BE2C (cell line): Measurements from ENCODE around the gene LRRC4B.

Experiments
- DNase-seq: peaks from one replicate; pipeline ENCODE4 v3.0.0-alpha.2; 2020
- H3K27me3 ChIP-seq: fragments of 250-450 bp; sonication (Bioruptor Pico); 2 replicates; pipeline ENCODE4 v1.5.1; 2020; ENCODE audit warnings: mild to moderate bottlenecking
- H3K36me3 ChIP-seq: fragments of 250-450 bp; sonication (Bioruptor Pico); 2 replicates; pipeline ENCODE4 v1.5.1; 2020; ENCODE audit warnings: mild to moderate bottlenecking
- H3K4me1 ChIP-seq: fragments of 250-450 bp; sonication (Bioruptor Pico); 2 replicates; pipeline ENCODE4 v1.5.1; 2020
- H3K4me3 ChIP-seq: 2 replicates; pipeline ENCODE4 v1.5.1; 2011; ENCODE audit warnings: low read depth, low read length
- H3K9me3 ChIP-seq: fragments of 250-450 bp; sonication (Bioruptor Pico); 2 replicates; pipeline ENCODE4 v1.5.1; 2020
- TF ChIP-seq, protein P1 (sequence below): IDR thresholded peaks from 2 replicates; pipeline ENCODE4 v1.5.1; 2012; ENCODE audit warnings: mild to moderate bottlenecking, low read depth, low read length

The LRRC4B gene

DNA sequence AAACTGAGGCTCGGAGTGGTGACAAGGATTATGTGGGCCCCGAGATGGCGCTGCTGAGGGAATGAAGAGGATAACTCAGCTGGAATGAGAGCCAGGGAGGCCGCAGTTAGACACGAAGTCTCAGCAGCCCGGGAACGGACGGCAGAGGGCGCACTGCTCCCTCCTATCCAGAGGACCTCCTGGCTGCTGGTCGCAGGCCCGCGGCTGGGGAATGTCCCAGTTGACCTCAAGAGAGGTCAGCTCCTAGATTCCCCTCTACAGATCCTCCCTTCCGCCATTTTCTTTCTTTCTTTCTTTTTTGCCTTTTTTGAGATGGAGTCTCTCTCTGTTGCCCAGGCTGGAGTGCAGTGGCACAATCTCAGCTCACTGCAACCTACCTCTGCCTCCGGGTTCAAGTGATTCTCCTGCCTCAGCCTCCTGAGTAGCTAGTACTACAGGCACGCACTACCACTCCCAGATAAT, 30.4 kb downstream of the LRRC4B start:
- no peaks in the 10 kb centered on the region for H3K36me3 ChIP-seq
- DNase-seq = peak; percentile 92
- no peaks in the 10 kb centered on the region for H3K9me3 ChIP-seq
- H3K4me1 ChIP-seq = no peaks in the 10 kb centered on the region
- H3K4me3 ChIP-seq = no peak overlapping the region
- H3K27me3 ChIP-seq = no peaks in the 10 kb centered on the region
- TF ChIP-seq, protein P1, sequence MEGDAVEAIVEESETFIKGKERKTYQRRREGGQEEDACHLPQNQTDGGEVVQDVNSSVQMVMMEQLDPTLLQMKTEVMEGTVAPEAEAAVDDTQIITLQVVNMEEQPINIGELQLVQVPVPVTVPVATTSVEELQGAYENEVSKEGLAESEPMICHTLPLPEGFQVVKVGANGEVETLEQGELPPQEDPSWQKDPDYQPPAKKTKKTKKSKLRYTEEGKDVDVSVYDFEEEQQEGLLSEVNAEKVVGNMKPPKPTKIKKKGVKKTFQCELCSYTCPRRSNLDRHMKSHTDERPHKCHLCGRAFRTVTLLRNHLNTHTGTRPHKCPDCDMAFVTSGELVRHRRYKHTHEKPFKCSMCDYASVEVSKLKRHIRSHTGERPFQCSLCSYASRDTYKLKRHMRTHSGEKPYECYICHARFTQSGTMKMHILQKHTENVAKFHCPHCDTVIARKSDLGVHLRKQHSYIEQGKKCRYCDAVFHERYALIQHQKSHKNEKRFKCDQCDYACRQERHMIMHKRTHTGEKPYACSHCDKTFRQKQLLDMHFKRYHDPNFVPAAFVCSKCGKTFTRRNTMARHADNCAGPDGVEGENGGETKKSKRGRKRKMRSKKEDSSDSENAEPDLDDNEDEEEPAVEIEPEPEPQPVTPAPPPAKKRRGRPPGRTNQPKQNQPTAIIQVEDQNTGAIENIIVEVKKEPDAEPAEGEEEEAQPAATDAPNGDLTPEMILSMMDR = peak; percentile 95

DNA sequence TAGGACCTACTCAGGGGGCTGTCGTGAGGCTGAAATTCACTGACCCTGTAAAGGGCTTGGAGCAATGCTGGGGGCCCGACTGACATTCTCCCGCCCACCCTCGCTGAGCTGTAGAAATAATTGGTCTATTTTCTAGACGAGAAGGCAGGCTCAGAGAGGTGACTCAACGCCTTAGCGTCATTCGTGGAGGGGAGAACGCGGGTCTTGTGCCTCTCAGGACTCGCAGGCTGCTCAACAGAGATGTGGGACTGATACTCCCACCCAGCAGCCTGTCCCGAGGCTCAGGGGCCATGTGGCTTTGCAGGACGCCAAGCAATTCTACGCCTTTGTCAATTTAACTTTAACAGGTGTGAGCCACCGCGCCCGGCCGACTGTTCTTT, 30.9 kb downstream of the LRRC4B start:
- no peaks in the 10 kb centered on the region for H3K27me3 ChIP-seq
- no peak overlapping the region for H3K4me3 ChIP-seq
- H3K9me3 ChIP-seq = no peaks in the 10 kb centered on the region
- no peaks in the 10 kb centered on the region for H3K4me1 ChIP-seq
- no peak for DNase-seq
- H3K36me3 ChIP-seq = no peaks in the 10 kb centered on the region
- TF ChIP-seq, protein P1 = no peak

DNA sequence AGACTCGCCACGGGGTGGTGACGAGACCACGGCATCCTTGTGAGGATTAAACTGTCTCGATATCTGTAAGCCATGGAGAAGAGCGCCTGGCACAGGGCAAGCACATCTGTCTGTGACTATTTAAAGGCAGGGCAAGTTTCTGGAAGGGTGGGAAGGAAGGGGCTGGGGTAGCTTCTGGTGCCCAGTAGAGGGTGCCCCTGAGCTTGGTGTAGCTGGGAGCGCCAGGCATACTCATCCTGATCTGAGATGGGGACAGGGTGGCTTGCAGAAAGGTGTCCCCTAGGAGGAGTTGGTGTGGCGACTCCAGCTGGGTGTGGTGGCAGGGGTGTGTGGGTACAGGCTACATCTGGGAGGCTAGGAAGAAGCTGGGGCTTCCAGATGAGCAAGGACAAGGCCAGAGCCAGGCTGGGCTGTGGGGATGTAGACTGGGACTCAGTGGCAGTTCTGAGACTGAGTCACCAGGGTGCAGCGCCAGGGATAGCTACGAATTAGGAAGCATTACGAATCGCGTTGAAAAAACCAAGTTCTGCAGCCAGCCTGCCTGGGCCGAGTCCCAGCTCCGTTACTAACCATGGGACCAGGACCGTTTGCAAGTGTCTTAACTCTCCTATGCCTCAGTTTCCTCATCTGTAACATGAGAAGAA, 31.5 kb downstream of the LRRC4B start:
- Histone ChIP-seq H3K4me3 (no peak overlapping the region), H3K36me3 (no peaks in the 10 kb centered on the region), H3K4me1 (no peaks in the 10 kb centered on the region), H3K27me3 (no peaks in the 10 kb centered on the region; the same call in 1 of the 2 replicates), H3K9me3 (no peaks in the 10 kb centered on the region)
- TF ChIP-seq, protein P1 = no peak
- no peak for DNase-seq

DNA sequence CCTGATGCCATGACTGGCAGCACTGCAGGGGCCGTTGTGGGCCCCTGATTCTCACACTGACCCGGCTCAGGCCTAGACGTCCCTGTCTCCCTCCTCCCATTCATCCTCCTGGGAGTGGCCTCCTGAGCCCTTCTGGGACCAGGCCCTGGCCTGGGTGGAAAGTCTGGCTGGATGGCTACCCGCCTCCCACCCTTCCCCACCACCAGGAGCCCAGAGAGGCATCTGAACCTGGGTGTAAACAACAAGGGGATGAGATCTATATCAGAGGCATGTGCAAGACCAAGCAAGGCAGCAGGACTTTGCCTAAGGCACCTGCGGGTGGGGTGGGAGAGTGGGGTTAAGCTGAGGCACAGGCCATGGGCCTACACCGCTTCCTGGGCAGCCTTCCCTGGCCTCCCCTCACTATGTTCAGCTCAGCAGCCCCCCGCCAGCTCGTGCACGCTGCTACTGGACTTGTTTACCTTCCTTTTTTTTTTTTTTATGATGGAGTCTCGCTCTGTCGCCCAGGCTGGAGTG, 32.5 kb downstream of the LRRC4B start:
- TF ChIP-seq, protein P1 = no peak
- Histone ChIP-seq H3K4me3 (no peak overlapping the region), H3K9me3 (no peaks in the 10 kb centered on the region), H3K4me1 (no peaks in the 10 kb centered on the region), H3K36me3 (no peaks in the 10 kb centered on the region), H3K27me3 (no peaks in the 10 kb centered on the region; the same call in 1 of the 2 replicates)
- peak; percentile 12 for DNase-seq

DNA sequence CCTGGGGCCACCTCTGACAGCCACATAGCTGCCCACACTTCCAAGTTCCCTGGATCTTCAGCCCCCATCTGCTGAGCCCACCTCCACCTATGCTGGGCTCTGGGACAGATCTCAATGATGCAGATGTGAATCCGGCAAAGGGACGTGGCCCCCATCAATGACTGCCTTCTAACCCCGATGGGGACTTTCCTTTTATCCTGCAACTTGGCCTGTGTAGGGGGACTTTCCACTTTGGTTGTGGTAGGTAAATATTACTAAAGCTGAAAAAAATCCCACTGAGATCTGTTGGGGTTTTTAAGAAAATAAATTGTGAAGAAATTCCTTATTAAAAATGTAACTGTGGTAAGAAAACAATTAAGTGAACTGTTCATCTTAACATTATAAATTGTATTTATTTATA, 33.8 kb downstream of the LRRC4B start:
- no peaks in the 10 kb centered on the region for H3K36me3 ChIP-seq
- no peaks in the 10 kb centered on the region; the same call in 1 of the 2 replicates for H3K27me3 ChIP-seq
- TF ChIP-seq, protein P1 = no peak
- no peaks in the 10 kb centered on the region for H3K9me3 ChIP-seq
- no peaks in the 10 kb centered on the region for H3K4me1 ChIP-seq
- H3K4me3 ChIP-seq = no peak overlapping the region
- no peak for DNase-seq

DNA sequence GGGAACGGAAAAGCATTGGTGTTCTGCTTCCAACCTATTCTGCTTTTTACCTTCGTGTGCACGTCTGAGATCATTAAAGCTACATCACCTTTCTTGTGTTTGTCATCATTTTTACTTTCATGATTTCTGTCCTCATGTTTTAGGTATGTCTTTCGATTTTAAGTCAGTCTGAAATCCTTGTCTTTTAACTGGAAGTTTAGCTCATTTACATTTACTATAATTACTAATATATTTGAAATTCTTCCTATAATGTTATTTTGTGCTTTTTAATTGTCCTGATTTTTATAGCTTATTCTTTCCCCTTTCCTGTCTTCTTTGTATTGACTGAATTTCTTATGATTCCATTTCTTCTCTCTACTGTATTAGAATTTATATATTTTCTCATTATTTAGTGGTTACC, 35.3 kb downstream of the LRRC4B start:
- TF ChIP-seq, protein P1 = no peak

More for the DNA sequence above, 35.3 kb downstream of the LRRC4B start:
- no peaks in the 10 kb centered on the region; the same call in 1 of the 2 replicates for H3K27me3 ChIP-seq
- no peak for DNase-seq
- no peak overlapping the region for H3K4me3 ChIP-seq
- H3K36me3 ChIP-seq = no peaks in the 10 kb centered on the region
- no peaks in the 10 kb centered on the region for H3K9me3 ChIP-seq
- no peaks in the 10 kb centered on the region for H3K4me1 ChIP-seq
